ENCODE measurements around the gene BRINP3.

DNA sequence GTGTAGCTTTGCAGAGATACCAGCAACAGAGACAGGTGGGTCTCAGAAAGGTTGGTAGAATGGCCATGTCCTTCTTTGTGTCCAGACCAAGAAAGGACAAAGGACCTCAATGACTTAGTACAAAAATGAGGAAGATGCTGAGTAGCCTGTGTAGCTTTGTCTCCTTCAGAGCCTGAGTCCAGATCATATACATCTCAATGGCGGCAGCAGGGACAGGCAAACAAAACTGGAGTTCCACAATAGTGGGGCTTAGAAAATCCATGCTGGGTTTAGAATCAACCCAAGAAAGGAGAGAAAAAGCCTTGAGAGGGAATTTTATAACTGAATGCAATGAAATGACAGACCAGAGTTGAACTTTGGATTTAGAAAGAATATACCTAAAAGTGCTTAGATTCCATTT is 339.0 kb downstream of the BRINP3 start:
- no peak for TF ChIP-seq POLR2A (IDR thresholded peaks at IDR 0.05)
- TF ChIP-seq CTCF (IDR thresholded peaks at IDR 0.05), result no peak

Measured in lower leg skin (tissue), 3 donors.